HG02981 (cell line): Measurements from ENCODE around the gene GOLGA8B.
A peak's percentile ranks its signal among the peaks of the same experiment; 100 is the strongest.
"Not testable (repeated sequence)": the region's sequence is repeated elsewhere in the genome, so short reads cannot be mapped to it uniquely, and the experiment has no call there.

Experiments used
- ATAC-seq: cut with Tn5 transposase; IDR thresholded peaks from one replicate; pipeline ENCODE4 v1.9.1; 2021; ENCODE audit warnings: mild to moderate bottlenecking, moderate library complexity; ENCODE audit not compliant: unreplicated experiment

GOLGA8B gene

DNA sequence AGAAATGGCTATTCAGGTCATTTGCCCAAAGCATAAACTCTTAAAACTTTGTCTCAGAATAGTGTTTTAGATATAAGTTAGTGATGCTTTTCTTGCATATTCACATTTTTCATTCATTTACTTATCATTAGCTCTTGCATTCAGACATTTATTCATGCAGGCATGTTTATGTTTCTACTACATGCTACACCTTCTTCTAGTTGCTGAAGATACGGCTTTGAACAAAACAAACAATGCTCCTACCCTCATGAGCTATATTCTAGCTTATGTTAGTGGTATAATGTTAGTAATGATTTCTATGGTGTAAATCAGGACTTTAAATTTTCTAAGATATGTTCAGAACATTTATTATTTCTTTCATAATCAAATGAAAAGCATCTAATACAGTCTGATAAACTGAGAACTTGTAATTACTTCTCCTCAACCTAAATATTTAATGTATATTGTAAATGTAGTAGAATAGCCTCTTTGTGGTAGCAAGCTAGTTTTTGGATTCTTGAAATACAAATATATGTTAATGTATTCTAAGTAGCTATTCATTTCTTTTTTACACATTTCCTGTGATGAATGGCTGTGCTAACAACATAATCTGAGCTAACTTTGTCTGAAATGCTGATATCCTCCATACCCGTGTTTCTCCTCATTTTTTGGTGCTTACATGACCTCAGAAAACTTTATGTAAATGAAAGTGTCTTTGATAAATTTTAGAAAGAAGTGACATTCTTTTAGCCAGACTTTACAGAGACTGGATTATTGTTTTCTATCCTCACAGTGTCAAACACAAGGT is 15.5 kb upstream of the GOLGA8B start:
- ATAC-seq: no peak

DNA sequence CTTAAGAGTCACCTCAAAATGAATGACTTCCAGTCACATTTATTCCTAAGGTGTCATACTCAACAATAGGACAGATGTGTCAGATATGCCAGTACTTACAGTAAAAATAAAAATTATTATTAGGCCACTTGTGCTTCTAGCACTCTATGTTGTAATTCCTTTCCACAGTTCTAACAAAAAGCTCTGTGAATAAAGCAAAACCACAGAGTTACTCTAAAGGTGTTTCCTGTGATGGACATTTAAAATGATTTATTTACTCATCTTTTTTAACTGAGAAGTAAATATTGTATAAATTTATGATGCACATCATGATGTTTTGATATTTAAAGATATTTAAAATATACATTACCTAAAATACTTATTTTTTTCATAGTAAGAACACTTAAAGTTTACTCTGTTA is 13.9 kb upstream of the GOLGA8B start:
- ATAC-seq: no peak

DNA sequence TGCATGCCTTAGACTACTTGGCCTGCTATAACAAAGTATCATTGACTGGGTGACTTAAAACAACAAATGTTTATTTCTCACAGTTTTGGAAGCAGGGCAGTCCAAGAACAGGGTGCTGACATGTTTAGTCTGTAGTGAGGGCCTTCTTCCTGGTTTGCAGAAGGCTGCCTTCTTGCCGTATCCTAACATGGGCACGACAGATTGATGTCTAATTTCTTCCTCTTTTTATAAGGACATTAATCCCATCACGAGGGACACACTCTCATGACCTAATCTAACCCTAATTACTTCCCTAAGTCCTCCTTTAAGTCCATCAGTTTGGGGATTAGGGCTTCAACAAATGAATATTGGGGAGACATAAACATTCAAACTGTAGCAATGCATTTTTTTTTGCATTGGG is 10.9 kb upstream of the GOLGA8B start:
- ATAC-seq: no peak

DNA sequence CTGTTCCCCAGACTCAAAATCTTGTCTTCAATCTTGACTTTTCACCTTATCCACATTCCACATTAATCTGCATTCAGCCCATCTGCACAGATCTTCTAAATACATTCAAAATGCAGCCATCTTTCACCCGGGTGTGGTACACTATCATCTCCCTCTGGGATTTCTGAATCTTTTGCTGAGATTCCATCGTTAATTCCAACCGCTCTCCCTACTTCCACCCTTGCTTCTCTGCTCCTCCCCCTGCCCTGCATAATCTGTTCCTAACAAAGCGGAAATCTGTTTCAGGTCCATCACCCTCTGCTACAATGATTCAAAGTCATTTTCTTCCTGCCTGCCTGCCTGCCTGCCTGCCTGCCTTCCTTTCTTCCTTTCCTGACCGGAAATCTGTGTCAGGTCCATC is 7.9 kb upstream of the GOLGA8B start:
- no peak for ATAC-seq

- no peak for ATAC-seq
Measured at GRCh38 chr15:34588046-34588674, 4.7 kb upstream of the GOLGA8B start.

GRCh38 chr15:34585966-34586365 is 2.5 kb upstream of the GOLGA8B start:
- ATAC-seq: not testable (repeated sequence)

DNA sequence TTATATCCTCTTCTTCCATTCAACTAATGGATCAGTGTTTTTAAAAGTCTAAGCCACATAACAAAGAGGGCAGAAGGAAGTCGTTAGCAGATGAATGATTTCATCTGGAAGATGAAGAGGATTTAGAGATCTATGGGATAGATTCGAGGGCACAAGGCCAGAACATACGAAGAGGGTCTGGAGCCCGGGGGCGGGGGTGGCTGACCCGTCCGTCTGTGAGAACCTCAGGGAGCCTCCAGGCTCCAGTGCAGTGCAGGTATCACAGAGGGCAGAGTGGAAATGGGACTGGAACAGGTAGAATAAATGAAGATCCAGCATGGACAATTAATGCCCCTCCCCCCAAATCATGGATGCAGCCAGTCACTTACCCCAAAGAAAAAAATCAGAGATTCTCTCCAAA is 1.5 kb upstream of the GOLGA8B start:
- ATAC-seq: no peak

- ATAC-seq: no peak
Measured at GRCh38 chr15:34584330-34584668, 848 bp upstream of the GOLGA8B start.

DNA sequence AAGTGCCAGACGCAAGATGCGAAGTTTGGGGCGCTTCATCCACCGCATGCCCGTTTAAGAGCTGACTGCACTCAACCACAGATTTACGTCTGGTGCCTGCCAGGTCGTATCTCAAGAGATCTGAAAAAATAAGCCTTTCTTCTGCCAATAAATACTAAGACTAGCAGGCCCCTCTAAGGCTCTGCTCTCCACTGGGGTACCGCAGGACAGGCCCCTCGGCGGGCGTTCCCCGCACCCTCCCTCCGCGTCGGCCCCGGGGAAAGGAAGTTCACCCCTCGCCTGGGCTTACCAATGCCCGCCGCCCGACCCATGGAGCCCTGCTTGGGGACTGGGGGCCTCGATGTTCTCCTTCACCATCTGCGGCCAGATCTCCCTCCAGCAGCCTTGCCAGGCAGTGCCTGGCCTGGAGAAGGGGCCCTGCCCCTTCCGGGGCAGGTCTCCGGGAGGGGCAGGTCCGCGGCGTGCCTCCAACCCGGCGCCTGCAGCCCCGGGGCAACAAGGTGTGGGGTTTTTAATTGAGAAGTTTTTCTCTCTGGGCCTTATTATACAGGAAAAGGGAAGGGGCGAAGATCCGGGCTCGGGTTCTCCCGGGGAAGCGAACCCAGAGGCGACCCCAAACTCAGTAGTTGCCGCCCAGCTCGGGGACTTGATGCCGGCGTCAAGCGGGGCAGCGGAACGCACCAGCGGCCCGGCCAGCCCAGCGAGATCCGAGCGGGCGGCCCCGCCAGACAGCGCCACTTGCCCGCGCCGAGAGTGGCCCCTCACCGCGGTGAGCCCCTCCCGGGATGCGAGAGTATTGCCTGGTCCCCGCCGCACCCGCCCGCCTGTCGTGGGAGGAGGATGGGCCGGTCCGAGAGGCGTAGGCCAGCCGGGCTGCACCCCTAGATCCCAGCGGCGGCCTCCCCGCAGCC is 735 bp downstream of the GOLGA8B start:
- ATAC-seq: peak; percentile 40

- not testable (repeated sequence) for ATAC-seq
Measured at GRCh38 chr15:34581687-34582460, 1.6 kb downstream of the GOLGA8B start.

- ATAC-seq: no peak
Measured at GRCh38 chr15:34581043-34581365, 2.4 kb downstream of the GOLGA8B start.

DNA sequence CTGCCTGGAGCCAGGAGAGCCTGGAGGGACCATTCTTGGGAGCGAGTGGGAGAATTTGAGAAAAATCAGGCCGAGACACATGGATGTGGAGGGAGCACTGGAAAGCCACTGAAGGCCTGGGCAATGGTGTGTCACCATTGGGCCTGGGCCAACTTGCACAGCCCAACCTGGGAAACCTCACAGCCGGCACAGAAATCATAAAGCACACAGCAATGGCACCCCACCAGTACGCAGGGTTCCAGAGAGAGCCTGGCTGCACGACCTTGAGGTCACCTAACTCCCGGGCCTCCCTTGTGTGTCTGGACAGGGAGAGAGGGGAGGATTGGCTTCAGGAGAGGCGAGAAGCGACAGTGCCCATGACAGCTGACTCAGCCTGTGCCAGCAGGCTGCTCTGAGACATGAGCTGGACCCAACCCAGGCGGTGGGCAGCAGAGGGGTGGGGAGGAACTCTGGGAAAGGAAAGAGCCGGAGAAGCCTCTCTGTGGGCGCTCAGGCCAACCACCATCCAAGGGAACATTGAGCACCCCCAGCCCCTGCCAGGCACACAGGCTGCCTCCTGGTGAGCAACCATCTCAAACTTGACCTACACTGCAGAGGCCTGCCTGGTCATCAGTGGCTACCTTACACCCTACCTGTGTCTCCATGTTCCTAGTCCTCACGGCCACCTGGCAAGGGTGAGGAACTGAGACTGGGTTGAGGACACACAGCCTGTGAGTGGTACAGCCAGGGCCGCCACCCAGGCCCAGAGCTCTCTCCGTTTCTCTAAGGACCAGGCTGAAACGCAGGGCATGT is 3.0 kb downstream of the GOLGA8B start:
- ATAC-seq: not testable (repeated sequence)

DNA sequence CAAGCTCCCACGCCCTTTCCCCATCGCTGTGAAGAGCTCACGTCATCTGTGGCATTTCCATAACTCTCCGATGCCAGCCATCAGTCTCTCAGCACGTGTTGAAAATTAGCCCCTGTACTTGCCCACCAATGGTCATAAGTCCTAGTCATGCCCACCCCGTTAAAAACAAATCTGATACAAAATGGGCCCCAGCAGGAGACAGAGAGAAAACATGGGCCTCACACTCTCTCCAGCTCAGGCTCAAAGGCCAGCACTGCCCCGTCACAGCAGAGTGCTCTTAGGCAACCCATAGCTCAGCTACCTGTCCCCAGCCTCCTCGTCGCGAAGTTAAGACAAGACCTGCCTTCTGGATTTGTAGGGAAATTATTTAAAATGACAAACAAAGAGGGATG is 5.2 kb downstream of the GOLGA8B start:
- no peak for ATAC-seq

- ATAC-seq: not testable (repeated sequence)
Measured at GRCh38 chr15:34577658-34578282, 5.7 kb downstream of the GOLGA8B start.

DNA sequence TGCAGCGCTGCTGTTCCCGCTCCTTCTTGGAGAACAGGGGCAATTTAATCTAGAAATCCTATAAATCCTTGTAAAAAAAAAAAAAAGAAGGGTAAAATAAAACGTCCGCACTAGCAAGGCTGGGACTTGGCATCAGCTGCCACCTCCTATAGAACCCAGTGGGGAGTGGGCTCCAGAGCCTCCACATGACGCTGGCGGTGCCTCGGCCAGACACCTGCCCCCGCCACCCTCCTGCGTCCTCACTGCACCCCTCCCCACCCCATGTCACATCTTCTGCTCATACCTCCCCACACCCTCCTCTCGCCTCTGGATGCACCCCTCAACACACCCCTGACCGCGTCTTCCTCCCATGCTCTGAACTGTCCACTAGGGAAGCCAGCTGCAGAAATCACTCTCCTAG is 8.4 kb downstream of the GOLGA8B start:
- ATAC-seq: not testable (repeated sequence)

DNA sequence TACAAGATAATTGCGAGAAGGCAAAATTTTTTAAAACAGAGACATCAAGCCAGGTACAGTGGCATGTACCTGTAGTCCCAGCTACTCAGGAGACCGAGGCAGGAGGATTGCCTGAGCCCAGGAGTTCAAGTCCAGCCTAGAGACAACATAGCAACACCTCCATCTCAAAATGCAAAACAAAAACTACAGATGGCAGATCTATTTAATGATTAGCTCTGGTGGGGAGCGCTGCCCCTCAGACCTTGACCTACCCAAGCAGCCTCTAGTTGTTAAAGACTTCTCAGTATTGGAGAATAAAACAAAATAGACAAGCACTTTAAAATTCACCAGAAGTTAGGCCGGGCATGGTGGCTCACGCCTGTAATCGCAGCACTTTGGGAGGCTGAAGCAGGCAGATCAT is 10.5 kb downstream of the GOLGA8B start:
- not testable (repeated sequence) for ATAC-seq

DNA sequence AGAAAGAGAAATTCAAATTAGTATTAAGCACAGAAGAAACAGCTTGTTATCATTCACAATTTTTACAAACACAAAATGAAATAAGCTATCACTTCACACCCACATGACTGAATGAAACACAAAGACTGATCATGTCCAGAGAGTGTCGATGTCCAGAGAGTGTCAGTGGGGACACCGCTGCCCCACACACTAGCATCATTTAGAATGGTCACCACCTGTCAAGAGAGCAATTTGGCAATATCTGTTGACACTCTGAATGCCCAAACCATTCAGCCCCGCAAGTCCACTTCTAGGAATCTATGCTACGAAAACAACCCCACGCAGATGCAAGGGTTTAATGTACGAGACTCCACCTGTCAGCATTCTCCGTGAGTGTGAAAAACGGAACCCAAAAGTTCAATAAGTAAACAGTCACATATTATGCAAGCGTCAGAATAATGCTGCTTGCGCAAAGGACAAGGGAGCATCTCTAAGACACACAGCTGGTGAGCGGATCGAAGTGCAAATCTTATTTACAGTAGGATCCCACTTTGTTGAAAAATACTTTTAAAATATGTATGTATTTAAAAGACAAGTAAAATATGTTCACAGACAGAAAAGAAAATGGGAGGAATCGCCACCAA is 11.3 kb downstream of the GOLGA8B start:
- ATAC-seq: not testable (repeated sequence)

GRCh38 chr15:34569670-34570396 is 13.6 kb downstream of the GOLGA8B start:
- not testable (repeated sequence) for ATAC-seq

DNA sequence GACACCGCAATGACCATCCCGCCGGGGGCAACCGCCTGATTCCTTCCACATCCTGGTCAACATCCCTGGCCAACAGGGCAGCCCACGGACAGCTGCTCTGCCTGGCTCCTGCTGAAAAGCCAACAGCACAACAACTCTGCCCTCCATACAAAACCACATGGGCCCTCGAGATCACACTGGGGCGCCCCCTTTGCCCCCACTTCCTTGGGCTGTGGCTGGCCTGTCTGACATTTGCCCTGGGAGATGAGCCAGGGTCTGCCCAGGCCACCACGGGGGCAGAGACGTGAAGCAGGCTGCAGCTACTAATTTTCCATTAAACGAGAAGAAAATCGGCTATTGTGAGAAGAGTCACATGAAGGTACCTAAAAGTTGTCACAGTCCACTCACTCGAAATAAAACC is 16.3 kb downstream of the GOLGA8B start:
- not testable (repeated sequence) for ATAC-seq
